Hippocampal formation (tissue), 2 donors: ENCODE data around the gene TSC1.
"Not testable (repeated sequence)": the region's sequence is repeated elsewhere in the genome, so short reads cannot be mapped to it uniquely, and the experiment has no call there.

Source experiments
- DNase-seq, 2 donors: peaks; one replicate each; lab custom pipeline; 2025; lab: John Stamatoyannopoulos, UW

Gene TSC1

GRCh38 chr9:132944294-132945185, at the start of gene TSC1:
TSS of gene TSC1 (minus strand) at chr9:132944616. CDS start at chr9:132928872, 15,744 bp downstream.
- peak; percentile 88 to 90 for DNase-seq

- DNase-seq = no peak
Measured at GRCh38 chr9:132993511-132993939, 49.1 kb upstream of the TSC1 start.

- DNase-seq = no peak
Measured at GRCh38 chr9:132991351-132992300, 47.2 kb upstream of the TSC1 start.

GRCh38 chr9:132990781-132991180, 46.4 kb upstream of the TSC1 start:
- no peak for DNase-seq

GRCh38 chr9:132989998-132990557, 45.7 kb upstream of the TSC1 start:
- not testable (repeated sequence) for DNase-seq

GRCh38 chr9:132989414-132989996, 45.1 kb upstream of the TSC1 start:
- DNase-seq = no peak

- no peak for DNase-seq
Measured at GRCh38 chr9:132989014-132989310, 44.5 kb upstream of the TSC1 start.

GRCh38 chr9:132988244-132989013, 44.0 kb upstream of the TSC1 start:
- DNase-seq = no peak

GRCh38 chr9:132986640-132987620, 42.5 kb upstream of the TSC1 start:
- DNase-seq = no peak

- no peak for DNase-seq
Measured at GRCh38 chr9:132986114-132986513, 41.7 kb upstream of the TSC1 start.

- DNase-seq = no peak
Measured at GRCh38 chr9:132985489-132985888, 41.1 kb upstream of the TSC1 start.

- DNase-seq = no peak
Measured at GRCh38 chr9:132985071-132985350, 40.6 kb upstream of the TSC1 start.

GRCh38 chr9:132984202-132985070, 40.0 kb upstream of the TSC1 start:
- no peak for DNase-seq

- no peak for DNase-seq
Measured at GRCh38 chr9:132983491-132984201, 39.2 kb upstream of the TSC1 start.

GRCh38 chr9:132982458-132982857, 38.0 kb upstream of the TSC1 start:
- DNase-seq = no peak

- DNase-seq = no peak
Measured at GRCh38 chr9:132980157-132980556, 35.7 kb upstream of the TSC1 start.

GRCh38 chr9:132978451-132979131, 34.2 kb upstream of the TSC1 start, which contains the start of gene GFI1B:
TSS of gene GFI1B (plus strand) at chr9:132978694. CDS start at chr9:132986679, 7,985 bp downstream.
- DNase-seq = no peak

- DNase-seq = no peak
Measured at GRCh38 chr9:132978112-132978450, 33.7 kb upstream of the TSC1 start.
